Epithelial cell of proximal tubule (primary cell): ENCODE measurements around the gene MYRIP. TPM values are rescaled to one million over a fixed set of nuclear protein-coding genes. Genes with fewer than 3 reads are reported as not detected.

Experiments
- DNase-seq: peaks from one replicate; pipeline ENCODE4 v3.0.0-alpha.2; 2011; ENCODE audit warnings: low read depth
- H3K4me3 ChIP-seq: 2 replicates; pipeline ENCODE4 v1.5.1; 2011; ENCODE audit warnings: low read depth, mild to moderate bottlenecking, low read length
- CTCF ChIP-seq: conservative IDR thresholded peaks from 2 replicates; pipeline ENCODE4 v1.5.1; 2012; ENCODE audit warnings: low read depth, mild to moderate bottlenecking, low read length
- total RNA-seq: library from RNA; depleted of rRNA; stranded (reverse); fragments of >200 nt; gene quantifications from 2 replicates; pipeline ENCODE4 v1.2.3, GENCODE V29; 2015

MYRIP gene
- total RNA-seq, 1 donor from 2014 or later, result 0.12 TPM

- no peak overlapping the region for H3K4me3 ChIP-seq
- no peak for TF ChIP-seq CTCF
- DNase-seq, result no peak
These were observed 398.8 kb downstream of the MYRIP start for GRCh38 chr3:40208251-40208650.

GRCh38 chr3:40211579-40211978, 402.2 kb downstream of the MYRIP start:
- no peak for DNase-seq

GRCh38 chr3:40213556-40213955, 404.1 kb downstream of the MYRIP start:
- no peak overlapping the region for H3K4me3 ChIP-seq
- DNase-seq, result no peak
- TF ChIP-seq CTCF, result no peak

More at GRCh38 chr3:40211579-40211978, 402.2 kb downstream of the MYRIP start:
- no peak for TF ChIP-seq CTCF
- H3K4me3 ChIP-seq, result no peak overlapping the region

- DNase-seq, result no peak
- no peak overlapping the region for H3K4me3 ChIP-seq
- TF ChIP-seq CTCF, result no peak
These were observed 405.6 kb downstream of the MYRIP start for GRCh38 chr3:40215015-40215414.

- no peak overlapping the region for H3K4me3 ChIP-seq
- no peak for DNase-seq
These were observed 407.1 kb downstream of the MYRIP start for GRCh38 chr3:40216471-40216870.

GRCh38 chr3:40223856-40224255, 414.4 kb downstream of the MYRIP start:
- H3K4me3 ChIP-seq, result no peak overlapping the region
- no peak for DNase-seq
- no peak for TF ChIP-seq CTCF

More at GRCh38 chr3:40216471-40216870, 407.1 kb downstream of the MYRIP start:
- TF ChIP-seq CTCF, result no peak

- DNase-seq, result no peak
- H3K4me3 ChIP-seq, result no peak overlapping the region
- TF ChIP-seq CTCF, result no peak
These were observed 415.5 kb downstream of the MYRIP start for GRCh38 chr3:40224796-40225515.
